ENCODE measurements around the gene WBP1L.

GRCh38 chr10:102714621-102715455, 28.9 kb upstream of the WBP1L start, which contains the start of gene SFXN2:
- TF ChIP-seq CTCF (IDR thresholded peaks at IDR 0.05) (no peak), POLR2A (IDR thresholded peaks at IDR 0.05) (no peak), EP300 (IDR thresholded peaks at IDR 0.05) (no peak), POLR2AphosphoS5 (IDR thresholded peaks at IDR 0.05) (no peak)

All from stomach (tissue), 4 donors.